Measurements from ENCODE around the gene STBD1.

The STBD1 gene

DNA sequence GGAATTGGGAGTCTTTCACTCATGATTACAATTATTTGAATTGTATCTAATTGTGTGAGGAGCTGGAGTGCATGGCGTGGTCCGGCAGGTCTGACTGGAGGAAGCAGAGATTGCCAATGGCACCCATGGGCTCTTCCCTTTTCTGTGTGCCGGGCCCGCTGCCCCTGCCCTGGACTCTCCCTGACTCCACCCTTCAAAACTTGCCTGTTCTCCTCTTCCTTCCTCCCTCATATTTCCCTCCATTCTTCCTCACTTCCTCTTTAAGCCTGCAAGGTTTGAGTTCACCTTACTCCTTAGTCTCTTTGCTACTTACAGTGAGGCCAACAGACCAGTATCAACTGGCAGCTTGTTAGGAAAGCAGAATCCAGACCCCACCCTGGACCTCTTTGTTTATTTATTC, 6.5 kb upstream of the STBD1 start:
- CTCF ChIA-PET, result no interaction called here
- TF ChIP-seq, protein P1, sequence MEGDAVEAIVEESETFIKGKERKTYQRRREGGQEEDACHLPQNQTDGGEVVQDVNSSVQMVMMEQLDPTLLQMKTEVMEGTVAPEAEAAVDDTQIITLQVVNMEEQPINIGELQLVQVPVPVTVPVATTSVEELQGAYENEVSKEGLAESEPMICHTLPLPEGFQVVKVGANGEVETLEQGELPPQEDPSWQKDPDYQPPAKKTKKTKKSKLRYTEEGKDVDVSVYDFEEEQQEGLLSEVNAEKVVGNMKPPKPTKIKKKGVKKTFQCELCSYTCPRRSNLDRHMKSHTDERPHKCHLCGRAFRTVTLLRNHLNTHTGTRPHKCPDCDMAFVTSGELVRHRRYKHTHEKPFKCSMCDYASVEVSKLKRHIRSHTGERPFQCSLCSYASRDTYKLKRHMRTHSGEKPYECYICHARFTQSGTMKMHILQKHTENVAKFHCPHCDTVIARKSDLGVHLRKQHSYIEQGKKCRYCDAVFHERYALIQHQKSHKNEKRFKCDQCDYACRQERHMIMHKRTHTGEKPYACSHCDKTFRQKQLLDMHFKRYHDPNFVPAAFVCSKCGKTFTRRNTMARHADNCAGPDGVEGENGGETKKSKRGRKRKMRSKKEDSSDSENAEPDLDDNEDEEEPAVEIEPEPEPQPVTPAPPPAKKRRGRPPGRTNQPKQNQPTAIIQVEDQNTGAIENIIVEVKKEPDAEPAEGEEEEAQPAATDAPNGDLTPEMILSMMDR (IDR thresholded peaks at IDR 0.05; ENCODE audit: control extremely low read depth, extremely low read depth, low read depth, missing control alignments), result no peak
- POLR2A ChIA-PET, result no interaction called here
- DNase-seq (ENCODE audit: extremely low spot score), result no peak

DNA sequence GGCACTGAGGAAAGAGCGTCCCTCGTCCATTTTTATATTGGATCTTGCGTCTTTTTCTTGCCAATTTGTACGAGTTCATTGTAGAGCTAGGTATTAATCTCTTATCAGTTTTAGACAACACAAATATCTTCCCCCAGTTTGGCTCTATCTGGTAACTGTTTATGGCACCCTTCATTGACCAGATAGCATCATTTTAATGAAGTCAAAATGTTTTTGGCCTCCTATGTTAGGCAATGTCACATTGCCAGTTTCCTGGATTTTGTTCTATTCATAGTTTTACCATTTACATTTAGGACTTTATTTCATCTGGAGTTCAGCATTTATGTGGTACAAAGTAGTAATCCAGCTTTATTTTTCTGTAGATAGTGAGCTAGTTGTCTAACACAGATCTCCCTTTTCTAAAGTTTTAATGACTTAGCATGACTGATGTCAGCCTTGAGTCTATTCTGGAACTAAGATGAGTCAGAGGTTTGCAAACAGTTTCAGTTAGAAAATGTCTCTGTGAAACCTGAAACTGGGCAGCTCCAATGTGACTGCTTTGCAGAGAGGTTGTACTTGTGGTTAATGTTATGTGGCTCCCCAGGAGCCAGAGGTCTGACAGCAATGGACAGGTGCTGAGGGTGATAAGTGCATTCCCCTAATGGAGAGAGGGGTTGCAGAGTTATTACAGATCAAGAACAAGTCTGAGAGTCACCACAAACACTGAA, 5.3 kb upstream of the STBD1 start:
- DNase-seq (ENCODE audit: extremely low spot score), result peak; percentile 78
- TF ChIP-seq, protein P1 (IDR thresholded peaks at IDR 0.05; ENCODE audit: control extremely low read depth, extremely low read depth, low read depth, missing control alignments), result no peak
- ChIA-PET POLR2A (no interaction called here), CTCF (interaction anchor here (0.8 to 2.0 kb wide), 5 partner anchors 12 to 101 kb away, joined by 3 to 6 read pairs (median 5); no protein-coding TSS in a partner anchor)

DNA sequence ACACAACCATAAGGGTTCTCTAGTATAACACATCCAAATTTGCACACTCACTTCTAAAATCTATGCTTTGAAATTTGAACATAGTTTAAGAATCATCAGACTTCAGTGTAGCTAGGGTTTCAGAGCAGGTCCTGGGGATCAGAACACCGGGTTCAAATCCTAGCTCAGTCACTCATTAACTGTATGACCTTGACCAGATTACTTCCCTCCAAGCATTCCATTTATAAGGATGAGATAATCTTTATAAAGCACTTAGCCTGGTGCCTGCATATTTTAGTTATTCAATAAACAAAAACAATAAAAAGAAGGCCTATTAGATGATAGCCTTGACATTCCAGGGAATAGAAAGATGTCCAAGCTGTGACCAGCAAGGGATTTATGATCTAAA, 4.8 kb upstream of the STBD1 start:
- TF ChIP-seq, protein P1 (IDR thresholded peaks at IDR 0.05; ENCODE audit: control extremely low read depth, extremely low read depth, low read depth, missing control alignments), result no peak
- ChIA-PET POLR2A (no interaction called here), CTCF (interaction anchor here (0.8 to 2.0 kb wide), 5 partner anchors 11 to 102 kb away, joined by 3 to 6 read pairs (median 5); no protein-coding TSS in a partner anchor)
- no peak for DNase-seq (ENCODE audit: extremely low spot score)

DNA sequence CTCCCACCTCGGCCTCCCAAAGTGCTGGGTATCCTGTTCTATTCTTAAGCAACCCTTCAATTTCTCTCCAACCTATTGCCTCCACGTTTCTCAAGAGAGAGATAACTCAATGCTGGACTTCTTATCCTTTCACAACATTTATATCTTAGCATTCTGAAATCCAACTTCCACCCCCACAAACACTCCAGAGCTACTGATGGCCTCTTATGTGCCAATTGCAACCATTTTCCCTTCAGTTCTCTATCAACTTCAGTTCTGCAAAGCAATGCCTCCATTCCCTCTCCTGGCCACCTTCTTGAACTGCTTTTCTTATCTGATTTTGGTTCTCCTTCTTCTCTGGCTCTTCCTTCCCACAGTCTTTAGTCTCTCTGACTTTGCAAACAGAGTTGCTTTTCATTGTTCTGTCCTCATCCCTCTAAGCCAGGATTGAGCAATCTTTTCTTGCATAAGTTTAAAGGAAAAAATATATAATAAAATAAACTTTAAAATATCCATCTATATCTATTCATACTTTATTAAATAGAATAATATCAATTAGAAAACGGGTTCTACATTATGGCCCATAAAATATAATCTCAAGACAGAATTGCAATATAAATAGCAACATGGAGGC, 3.6 kb upstream of the STBD1 start:
- ChIA-PET CTCF (interaction anchor here (2.0 kb wide), 1 partner anchor 75 kb away, joined by 5 read pairs; no protein-coding TSS in a partner anchor), POLR2A (no interaction called here)
- TF ChIP-seq, protein P1 (IDR thresholded peaks at IDR 0.05; ENCODE audit: control extremely low read depth, extremely low read depth, low read depth, missing control alignments), result no peak
- no peak for DNase-seq (ENCODE audit: extremely low spot score)

DNA sequence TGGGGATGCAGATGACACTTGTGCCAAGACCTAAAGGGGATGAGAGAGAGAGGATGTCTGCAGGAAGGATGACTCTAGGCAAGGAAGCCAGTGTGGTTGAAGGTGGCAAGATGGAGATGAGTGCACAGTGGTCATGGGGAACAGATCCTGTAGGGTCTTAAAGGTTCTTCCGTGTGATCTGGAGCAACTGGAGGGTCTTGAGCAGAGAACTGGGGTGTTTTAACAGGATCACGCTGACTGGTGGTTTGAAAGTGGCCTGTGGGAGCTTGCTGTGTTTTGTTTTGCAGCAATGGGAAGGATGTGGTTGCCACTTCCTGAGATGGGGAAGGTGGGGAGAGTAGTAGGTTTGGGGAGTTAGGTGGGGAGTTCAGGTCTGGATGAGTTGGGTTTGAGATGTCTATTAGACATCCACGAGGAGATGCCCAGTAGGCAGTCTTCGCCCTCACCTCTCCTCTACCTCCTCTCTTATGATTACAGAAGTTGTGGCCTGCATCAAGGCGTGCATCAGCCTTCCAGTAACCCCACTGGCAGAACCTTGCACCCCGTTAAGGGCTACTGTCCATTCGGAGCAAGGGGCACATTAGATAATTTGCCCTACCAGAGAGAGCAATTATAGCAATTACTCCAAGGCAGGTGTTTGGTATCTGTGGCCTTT, 1.4 kb upstream of the STBD1 start:
- POLR2A ChIA-PET, result no interaction called here
- CTCF ChIA-PET, result interaction anchor here (0.8 to 1.2 kb wide), 5 partner anchors 10 to 125 kb away, joined by 3 to 5 read pairs (median 3); no protein-coding TSS in a partner anchor
- DNase-seq (ENCODE audit: extremely low spot score), result no peak
- TF ChIP-seq, protein P1 (IDR thresholded peaks at IDR 0.05; ENCODE audit: control extremely low read depth, extremely low read depth, low read depth, missing control alignments), result no peak

DNA sequence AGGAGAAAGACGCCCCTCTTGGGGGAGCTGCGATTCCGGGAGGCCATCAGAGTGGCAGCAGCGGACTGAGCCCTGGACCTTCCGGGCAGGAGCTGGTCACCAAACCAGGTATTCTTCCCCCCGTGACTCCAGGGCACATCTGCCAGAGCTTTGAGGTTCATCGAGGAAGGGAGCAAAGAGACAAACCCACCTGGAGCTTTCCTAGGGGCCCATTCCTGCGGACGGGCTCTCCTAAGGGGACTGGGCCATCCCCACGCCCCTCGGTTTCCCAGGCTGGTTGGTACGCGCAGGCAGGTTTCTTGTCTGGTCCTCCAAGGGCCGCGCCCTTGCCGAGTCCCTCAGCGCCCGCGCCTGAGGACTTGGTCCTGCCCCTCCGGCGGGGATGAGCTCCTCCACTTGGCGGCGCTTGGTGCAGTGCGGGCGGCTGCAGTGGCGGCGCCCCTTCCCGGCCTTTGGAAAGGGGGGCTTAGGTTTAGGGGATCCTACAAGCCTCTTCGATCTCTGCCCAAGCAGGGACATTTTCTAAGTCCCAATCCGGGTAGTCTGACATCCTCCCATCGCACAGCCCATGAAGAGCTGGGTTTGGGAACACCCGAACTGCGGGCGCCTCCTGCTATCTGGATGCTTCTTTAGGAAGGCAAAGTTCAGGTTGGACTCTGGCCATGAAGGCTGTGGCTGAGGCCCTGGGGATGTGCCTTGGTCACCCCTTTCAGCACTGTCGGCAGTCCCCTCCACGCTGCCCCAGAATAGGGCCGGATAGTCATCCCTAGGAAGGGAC, 538 bp downstream of the STBD1 start:
- DNase-seq (ENCODE audit: extremely low spot score), result peak; percentile 32
- ChIA-PET POLR2A (no interaction called here), CTCF (interaction anchor here (1.2 to 2.3 kb wide), 4 partner anchors 17 to 127 kb away, joined by 4 to 6 read pairs (median 5); no protein-coding TSS in a partner anchor)
- TF ChIP-seq, protein P1 (IDR thresholded peaks at IDR 0.05; ENCODE audit: control extremely low read depth, extremely low read depth, low read depth, missing control alignments), result peak; percentile 28
